Kidney epithelial cell (primary cell): ENCODE data around the gene ZNF135. TPM values are rescaled to one million over a fixed set of nuclear protein-coding genes. Genes with fewer than 3 reads are reported as not detected.
A peak's percentile ranks its signal among the peaks of the same experiment; 100 is the strongest.

ENCODE experiments used
- DNase-seq: peaks from one replicate; pipeline ENCODE4 v3.0.0-alpha.2; 2010; ENCODE audit warnings: low read depth
- H3K27me3 ChIP-seq: 2 replicates; pipeline ENCODE4 v1.6.0; 2011; ENCODE audit warnings: low read length; ENCODE audit not compliant: control insufficient read depth, insufficient read depth
- H3K36me3 ChIP-seq: 2 replicates; pipeline ENCODE4 v1.5.1; 2011; ENCODE audit warnings: low read length; ENCODE audit not compliant: control insufficient read depth, insufficient read depth
- H3K4me3 ChIP-seq: 2 replicates; pipeline ENCODE4 v1.5.1; 2011; ENCODE audit warnings: low read depth, mild to moderate bottlenecking, control low read depth, low read length
- CTCF ChIP-seq: IDR thresholded peaks from 2 replicates; pipeline ENCODE4 v1.5.1; 2011; ENCODE audit warnings: mild to moderate bottlenecking, moderate library complexity, low read length, control low read depth, inconsistent platforms; ENCODE audit not compliant: insufficient read depth, poor library complexity, severe bottlenecking
- total RNA-seq: library from RNA; depleted of rRNA; stranded (reverse); fragments of >200 nt; gene quantifications from 2 replicates; pipeline ENCODE4 v1.2.3, GENCODE V29; 2015

ZNF135 gene
- total RNA-seq, 1 donor from 2014 or later = 5.1 TPM

GRCh38 chr19:58059671-58060078 is 593 bp downstream of the ZNF135 start:
- no peak for DNase-seq
- Histone ChIP-seq H3K36me3 (no peaks in the 10 kb centered on the region), H3K4me3 (peak overlapping the region; percentile 55), H3K27me3 (no peaks in the 10 kb centered on the region)
- no peak for TF ChIP-seq CTCF

- Histone ChIP-seq H3K4me3 (no peak overlapping the region), H3K27me3 (no peaks in the 10 kb centered on the region)
- DNase-seq = no peak
These were observed 1.1 kb downstream of the ZNF135 start for GRCh38 chr19:58060231-58060630.

GRCh38 chr19:58063712-58064111 is 4.6 kb downstream of the ZNF135 start:
- H3K36me3 ChIP-seq = peaks cover 2% of the 10 kb centered on the region

More at GRCh38 chr19:58060231-58060630, 1.1 kb downstream of the ZNF135 start:
- no peaks in the 10 kb centered on the region for H3K36me3 ChIP-seq
- TF ChIP-seq CTCF = no peak

GRCh38 chr19:58067240-58067912 is 8.3 kb downstream of the ZNF135 start:
- Histone ChIP-seq H3K4me3 (no peak overlapping the region), H3K36me3 (peaks cover 2% of the 10 kb centered on the region), H3K27me3 (no peaks in the 10 kb centered on the region)
- DNase-seq = no peak
- TF ChIP-seq CTCF = no peak

More at GRCh38 chr19:58063712-58064111, 4.6 kb downstream of the ZNF135 start:
- TF ChIP-seq CTCF = no peak
- no peaks in the 10 kb centered on the region for H3K27me3 ChIP-seq
- no peak for DNase-seq
- no peak overlapping the region for H3K4me3 ChIP-seq

GRCh38 chr19:58079792-58080191 is 20.7 kb downstream of the ZNF135 start:
- Histone ChIP-seq H3K27me3 (no peaks in the 10 kb centered on the region), H3K36me3 (no peaks in the 10 kb centered on the region), H3K4me3 (no peak overlapping the region)
- no peak for TF ChIP-seq CTCF
- no peak for DNase-seq

- TF ChIP-seq CTCF = no peak
- peaks cover 1% of the 10 kb centered on the region for H3K36me3 ChIP-seq
- DNase-seq = no peak
- H3K27me3 ChIP-seq = no peaks in the 10 kb centered on the region
- no peak overlapping the region for H3K4me3 ChIP-seq
These were observed 23.9 kb downstream of the ZNF135 start for GRCh38 chr19:58083021-58083420.
